Mesendoderm (in vitro differentiated cells): ENCODE results near the gene EXOC2.

Experiments
- DNase-seq: peaks from one replicate; pipeline ENCODE4 v3.0.0; 2013
- H2AK5ac ChIP-seq: 2 replicates; pipeline ENCODE4 v1.6.1; 2013; ENCODE audit warnings: low read length, inconsistent platforms
- H2BK120ac ChIP-seq: 2 replicates; pipeline ENCODE4 v1.6.1; 2013; ENCODE audit warnings: low read depth, mild to moderate bottlenecking, low read length, moderate library complexity, mixed read lengths
- H2BK15ac ChIP-seq: replicated peaks from 2 replicates; pipeline ENCODE4 v1.6.1; 2013; ENCODE audit warnings: low read depth, mild to moderate bottlenecking, moderate library complexity
- H2BK5ac ChIP-seq: 2 replicates; pipeline ENCODE4 v1.6.1; 2013; ENCODE audit warnings: low read length, inconsistent platforms
- H3K18ac ChIP-seq: 2 replicates; pipeline ENCODE4 v1.6.1; 2013; ENCODE audit warnings: mild to moderate bottlenecking, low read length, mixed read lengths
- H3K23ac ChIP-seq: one replicate; pipeline ENCODE4 v1.6.1; 2013; ENCODE audit warnings: low read length
- H3K27ac ChIP-seq: 2 replicates; pipeline ENCODE4 v1.5.1; 2013; ENCODE audit warnings: low read depth, mild to moderate bottlenecking, inconsistent platforms, low read length, moderate library complexity
- H3K27me3 ChIP-seq: 2 replicates; pipeline ENCODE4 v1.6.1; 2013; ENCODE audit warnings: low read length, control low read depth, mild to moderate bottlenecking, inconsistent platforms; ENCODE audit not compliant: insufficient read depth, poor library complexity
- H3K36me3 ChIP-seq: 2 replicates; pipeline ENCODE4 v1.6.1; 2013; ENCODE audit warnings: low read length, inconsistent platforms; ENCODE audit not compliant: control insufficient read depth, insufficient read depth
- H3K4ac ChIP-seq: one replicate; pipeline ENCODE4 v1.6.1; 2013; ENCODE audit warnings: low read depth, mild to moderate bottlenecking, low read length, moderate library complexity
- H3K4me1 ChIP-seq: 2 replicates; pipeline ENCODE4 v1.6.1; 2013; ENCODE audit warnings: low read depth, low read length, inconsistent platforms; ENCODE audit not compliant: control insufficient read depth
- H3K4me2 ChIP-seq: 2 replicates; pipeline ENCODE4 v1.6.1; 2013; ENCODE audit warnings: low read length
- H3K4me3 ChIP-seq: 2 replicates; pipeline ENCODE4 v1.5.1; 2013; ENCODE audit warnings: mild to moderate bottlenecking, low read length
- H3K56ac ChIP-seq: one replicate; pipeline ENCODE4 v1.6.1; 2013; ENCODE audit warnings: low read length
- H3K79me1 ChIP-seq: 2 replicates; pipeline ENCODE4 v1.6.1; 2013; ENCODE audit warnings: low read length, inconsistent platforms
- H3K79me2 ChIP-seq: 2 replicates; pipeline ENCODE4 v1.6.1; 2013; ENCODE audit warnings: mild to moderate bottlenecking, low read length; ENCODE audit not compliant: control insufficient read depth, insufficient read depth
- H3K9ac ChIP-seq: 2 replicates; pipeline ENCODE4 v1.6.1; 2013; ENCODE audit warnings: low read length, inconsistent platforms
- H4K5ac ChIP-seq: one replicate; pipeline ENCODE4 v1.6.1; 2013; ENCODE audit warnings: low read length
- H4K8ac ChIP-seq: one replicate; pipeline ENCODE4 v1.6.1; 2013; ENCODE audit warnings: low read depth, mild to moderate bottlenecking, control low read depth, low read length, moderate library complexity
- WGBS: extraction: QIAGEN DNeasy Blood & Tissue Kit; methylation state at CpG from one replicate; pipeline ENCODE4 v1.1.7; 2013; ENCODE audit warnings: low lambda C conversion rate, missing lambda C conversion rate; ENCODE audit not compliant: insufficient coverage; ENCODE audit errors: extremely low coverage; 5-methylcytosine and 5-hydroxymethylcytosine counted together

The EXOC2 gene

DNA sequence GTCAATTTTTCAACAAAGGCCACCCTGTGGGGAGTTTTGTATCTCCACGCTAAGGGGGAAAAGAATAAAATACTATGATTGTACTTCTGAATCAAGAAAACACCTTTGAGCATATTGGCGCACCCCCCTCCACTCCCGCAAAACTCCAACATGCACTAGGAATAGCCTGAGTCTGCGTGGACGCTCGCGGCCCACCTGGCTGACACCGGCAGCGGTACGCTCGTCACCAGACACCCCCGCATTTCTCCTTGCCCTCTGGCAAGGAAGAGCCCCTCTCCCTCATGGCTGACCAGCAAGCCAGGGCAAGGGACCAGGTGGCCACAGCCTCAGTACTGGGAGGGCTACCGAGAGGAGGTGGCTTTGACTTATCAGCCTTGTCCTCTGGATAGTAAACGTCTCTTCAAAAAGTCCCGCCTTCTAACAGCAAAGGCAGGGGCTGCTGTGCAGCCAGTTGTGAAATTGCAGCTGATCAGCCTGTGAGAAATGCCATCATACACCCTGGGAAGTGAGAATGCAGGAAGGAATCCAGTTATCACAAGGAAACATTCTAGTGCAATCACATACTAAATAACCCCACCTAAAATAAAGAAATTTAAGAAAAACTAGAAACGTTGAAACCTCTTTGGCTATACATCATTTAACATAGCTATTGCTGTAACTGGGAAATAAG lies 120.2 kb downstream of the EXOC2 start:
- no peak for DNase-seq
- no peak overlapping the region for H3K4me3 ChIP-seq
- no peak overlapping the region for H2BK15ac ChIP-seq
- H3K18ac ChIP-seq: no peak overlapping the region
- no peak overlapping the region for H4K8ac ChIP-seq
- no peaks in the 10 kb centered on the region for H3K4me1 ChIP-seq
- WGBS: no CpG with 5 or more reads among the region's 16 CpGs
- H3K4ac ChIP-seq: no peak overlapping the region
- no peak overlapping the region for H3K56ac ChIP-seq
- no peak overlapping the region for H4K5ac ChIP-seq
- H3K4me2 ChIP-seq: no peak overlapping the region
- no peak overlapping the region for H3K9ac ChIP-seq
- H3K27ac ChIP-seq: no peak overlapping the region
- no peaks in the 10 kb centered on the region for H3K79me1 ChIP-seq
- no peaks in the 10 kb centered on the region for H3K36me3 ChIP-seq
- H2BK5ac ChIP-seq: no peak overlapping the region
- no peaks in the 10 kb centered on the region for H3K79me2 ChIP-seq
- no peak overlapping the region for H2AK5ac ChIP-seq
- no peaks in the 10 kb centered on the region for H3K27me3 ChIP-seq
- H2BK120ac ChIP-seq: no peak overlapping the region
- no peak overlapping the region for H3K23ac ChIP-seq

DNA sequence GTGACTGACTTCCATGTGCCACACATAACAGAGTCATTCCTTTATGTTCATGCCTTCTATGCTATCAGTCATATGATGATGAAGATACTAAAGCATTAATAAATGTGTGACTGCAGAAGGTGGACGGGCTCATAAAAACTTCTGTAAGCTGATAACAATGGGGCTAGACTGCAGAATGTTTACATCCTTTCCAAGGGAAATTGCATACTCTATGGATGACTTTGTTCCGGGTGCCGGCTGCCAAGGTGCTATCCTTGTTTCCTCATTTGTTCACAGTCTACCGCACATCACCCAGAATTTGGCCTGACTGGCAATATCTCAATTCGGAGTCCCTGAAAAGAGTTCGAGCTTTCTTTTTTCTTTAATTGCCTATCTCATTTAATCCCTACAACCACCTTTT lies 121.0 kb downstream of the EXOC2 start:
- no peak overlapping the region for H2BK15ac ChIP-seq
- no CpG with 5 or more reads among the region's 6 CpGs for WGBS
- no peaks in the 10 kb centered on the region for H3K27me3 ChIP-seq
- H3K9ac ChIP-seq: no peak overlapping the region
- no peaks in the 10 kb centered on the region for H3K4me1 ChIP-seq
- H3K36me3 ChIP-seq: no peaks in the 10 kb centered on the region
- H2BK120ac ChIP-seq: no peak overlapping the region
- no peaks in the 10 kb centered on the region for H3K79me2 ChIP-seq
- no peak overlapping the region for H3K4ac ChIP-seq
- H2AK5ac ChIP-seq: no peak overlapping the region
- no peak overlapping the region for H3K18ac ChIP-seq
- H3K79me1 ChIP-seq: no peaks in the 10 kb centered on the region
- H3K23ac ChIP-seq: no peak overlapping the region
- H2BK5ac ChIP-seq: no peak overlapping the region
- H3K27ac ChIP-seq: no peak overlapping the region
- DNase-seq: no peak
- no peak overlapping the region for H3K4me2 ChIP-seq
- no peak overlapping the region for H3K4me3 ChIP-seq
- H3K56ac ChIP-seq: no peak overlapping the region
- no peak overlapping the region for H4K5ac ChIP-seq
- no peak overlapping the region for H4K8ac ChIP-seq

DNA sequence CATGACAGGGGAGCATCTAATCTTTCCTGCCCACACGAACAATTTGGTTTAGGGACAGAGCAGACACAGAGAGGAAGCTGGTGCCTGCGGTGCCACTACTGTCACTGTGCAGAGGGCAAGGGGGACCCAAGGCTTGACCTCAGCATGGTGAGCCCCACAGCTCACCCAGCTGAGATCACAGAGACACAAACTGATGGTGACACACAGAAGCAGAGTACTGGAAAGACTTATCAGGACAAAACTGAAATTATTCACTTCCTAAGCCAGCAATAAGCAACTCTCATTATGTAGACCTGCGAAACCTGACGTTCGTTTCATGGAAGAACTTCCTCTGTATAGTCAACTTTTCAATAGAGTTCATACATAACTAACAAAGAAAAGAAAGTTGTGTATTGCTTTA lies 122.1 kb downstream of the EXOC2 start:
- Histone ChIP-seq H2BK120ac (no peak overlapping the region), H3K4me1 (no peaks in the 10 kb centered on the region), H3K9ac (no peak overlapping the region), H3K36me3 (no peaks in the 10 kb centered on the region), H3K23ac (no peak overlapping the region), H3K4me3 (no peak overlapping the region), H3K56ac (no peak overlapping the region), H3K27me3 (no peaks in the 10 kb centered on the region), H2AK5ac (no peak overlapping the region), H3K4me2 (no peak overlapping the region), H3K79me2 (no peaks in the 10 kb centered on the region), H3K79me1 (no peaks in the 10 kb centered on the region), H2BK5ac (no peak overlapping the region), H4K5ac (no peak overlapping the region), H2BK15ac (no peak overlapping the region), H3K18ac (no peak overlapping the region), H3K27ac (no peak overlapping the region), H3K4ac (no peak overlapping the region), H4K8ac (no peak overlapping the region)
- DNase-seq: no peak
- WGBS: no CpG with 5 or more reads among the region's 5 CpGs

DNA sequence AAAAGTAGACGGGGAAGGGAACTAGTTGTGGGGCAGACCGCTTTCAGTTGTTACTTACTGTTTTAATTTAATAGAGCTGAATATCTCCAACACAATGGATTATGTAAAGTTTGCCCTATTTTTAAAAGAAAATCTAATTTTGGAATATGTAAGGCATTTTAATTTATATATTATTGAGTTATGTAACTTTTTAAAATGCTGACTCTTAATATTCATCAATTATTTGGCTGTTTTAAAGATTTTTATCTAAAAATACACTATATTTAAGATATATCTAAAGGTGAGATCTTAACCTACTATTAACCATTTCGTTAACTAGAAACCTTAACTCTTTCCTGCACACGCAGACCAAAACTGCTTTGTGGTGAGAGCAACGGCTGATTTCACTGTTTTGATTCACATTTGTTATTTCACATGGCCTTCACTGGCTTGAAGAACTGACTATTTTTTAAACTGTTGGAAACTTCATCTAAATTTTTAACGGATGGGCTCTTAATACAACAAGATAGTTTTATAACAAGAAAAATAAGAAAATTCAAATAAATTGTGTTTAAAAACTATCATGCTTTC lies 123.9 kb downstream of the EXOC2 start:
- Histone ChIP-seq H3K27ac (no peak overlapping the region), H3K18ac (no peak overlapping the region), H3K56ac (no peak overlapping the region), H3K79me2 (no peaks in the 10 kb centered on the region), H4K8ac (no peak overlapping the region), H3K4me3 (no peak overlapping the region), H3K4me2 (no peak overlapping the region), H3K36me3 (peaks cover 1% of the 10 kb centered on the region), H3K4me1 (no peaks in the 10 kb centered on the region), H2BK5ac (no peak overlapping the region), H3K23ac (no peak overlapping the region), H2AK5ac (no peak overlapping the region), H2BK15ac (no peak overlapping the region), H4K5ac (no peak overlapping the region), H3K4ac (no peak overlapping the region), H2BK120ac (no peak overlapping the region), H3K9ac (no peak overlapping the region), H3K79me1 (no peaks in the 10 kb centered on the region), H3K27me3 (no peaks in the 10 kb centered on the region)
- WGBS: no CpG with 5 or more reads among the region's 6 CpGs
- no peak for DNase-seq

DNA sequence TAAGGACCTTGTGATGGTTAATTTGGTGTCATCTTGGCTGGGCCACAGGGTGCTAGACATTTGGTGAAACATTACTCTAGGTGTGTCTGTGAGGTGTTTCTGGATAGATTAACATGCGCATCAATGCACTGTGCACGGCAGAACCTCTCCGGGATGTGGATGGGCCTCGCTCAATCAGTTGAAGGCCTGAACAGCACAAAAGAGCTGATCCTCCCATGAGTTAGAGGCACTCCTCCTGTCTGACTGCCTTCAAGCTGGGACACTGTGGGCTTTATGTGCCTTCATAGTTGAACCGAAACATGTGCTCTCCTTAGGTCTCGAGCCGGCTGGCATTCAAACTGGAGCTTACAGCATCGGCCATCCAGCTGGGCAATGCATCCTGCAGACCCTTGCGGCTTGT lies 124.9 kb downstream of the EXOC2 start:
- Histone ChIP-seq H3K4me2 (no peak overlapping the region), H3K27ac (no peak overlapping the region), H2BK5ac (no peak overlapping the region), H2AK5ac (no peak overlapping the region), H2BK120ac (no peak overlapping the region), H3K79me1 (no peaks in the 10 kb centered on the region), H3K9ac (no peak overlapping the region), H3K36me3 (peaks cover 3% of the 10 kb centered on the region), H3K23ac (no peak overlapping the region), H3K79me2 (no peaks in the 10 kb centered on the region), H3K18ac (no peak overlapping the region), H3K27me3 (no peaks in the 10 kb centered on the region), H4K8ac (no peak overlapping the region), H3K4me1 (no peaks in the 10 kb centered on the region), H4K5ac (no peak overlapping the region), H3K4me3 (no peak overlapping the region), H3K4ac (no peak overlapping the region), H3K56ac (no peak overlapping the region), H2BK15ac (no peak overlapping the region)
- no peak for DNase-seq
- no CpG with 5 or more reads among the region's 9 CpGs for WGBS

DNA sequence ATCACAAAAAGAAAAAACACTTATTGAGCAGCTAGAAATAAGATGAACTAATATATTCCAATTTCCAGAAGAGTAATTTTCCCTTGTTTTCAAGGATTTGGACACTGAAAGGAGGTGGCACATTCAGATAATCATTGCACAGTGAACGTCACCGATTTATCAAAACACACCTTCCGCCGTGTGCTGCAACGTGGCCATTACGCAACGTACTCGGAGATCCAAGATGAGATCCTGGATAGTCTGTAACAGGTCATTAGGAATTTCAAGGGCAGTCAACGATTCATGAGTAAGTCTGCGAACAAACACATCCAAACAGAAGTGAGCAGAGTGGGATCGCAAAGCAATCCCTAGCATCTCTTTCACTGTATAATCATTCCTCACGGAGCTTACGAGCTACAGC lies 129.1 kb downstream of the EXOC2 start:
- Histone ChIP-seq H3K27ac (no peak overlapping the region), H3K4me3 (no peak overlapping the region), H3K4ac (no peak overlapping the region), H2BK5ac (no peak overlapping the region), H3K79me2 (no peaks in the 10 kb centered on the region), H3K18ac (no peak overlapping the region), H2BK15ac (no peak overlapping the region), H2AK5ac (no peak overlapping the region), H3K4me1 (no peaks in the 10 kb centered on the region), H4K8ac (no peak overlapping the region), H3K9ac (no peak overlapping the region), H3K4me2 (no peak overlapping the region), H2BK120ac (no peak overlapping the region), H3K36me3 (peaks cover 3% of the 10 kb centered on the region), H3K23ac (no peak overlapping the region), H3K27me3 (no peaks in the 10 kb centered on the region), H4K5ac (no peak overlapping the region), H3K56ac (no peak overlapping the region), H3K79me1 (no peaks in the 10 kb centered on the region)
- no peak for DNase-seq
- no CpG with 5 or more reads among the region's 13 CpGs for WGBS
